NCI-H2227 treated with DMSO at 0.1 percent for 48 hours (cell line): ENCODE measurements around the gene TRDN.

Experiments used
- DNase-seq: peaks from one replicate; lab custom pipeline; 2025; lab: John Stamatoyannopoulos, UW

The TRDN gene, protein sequence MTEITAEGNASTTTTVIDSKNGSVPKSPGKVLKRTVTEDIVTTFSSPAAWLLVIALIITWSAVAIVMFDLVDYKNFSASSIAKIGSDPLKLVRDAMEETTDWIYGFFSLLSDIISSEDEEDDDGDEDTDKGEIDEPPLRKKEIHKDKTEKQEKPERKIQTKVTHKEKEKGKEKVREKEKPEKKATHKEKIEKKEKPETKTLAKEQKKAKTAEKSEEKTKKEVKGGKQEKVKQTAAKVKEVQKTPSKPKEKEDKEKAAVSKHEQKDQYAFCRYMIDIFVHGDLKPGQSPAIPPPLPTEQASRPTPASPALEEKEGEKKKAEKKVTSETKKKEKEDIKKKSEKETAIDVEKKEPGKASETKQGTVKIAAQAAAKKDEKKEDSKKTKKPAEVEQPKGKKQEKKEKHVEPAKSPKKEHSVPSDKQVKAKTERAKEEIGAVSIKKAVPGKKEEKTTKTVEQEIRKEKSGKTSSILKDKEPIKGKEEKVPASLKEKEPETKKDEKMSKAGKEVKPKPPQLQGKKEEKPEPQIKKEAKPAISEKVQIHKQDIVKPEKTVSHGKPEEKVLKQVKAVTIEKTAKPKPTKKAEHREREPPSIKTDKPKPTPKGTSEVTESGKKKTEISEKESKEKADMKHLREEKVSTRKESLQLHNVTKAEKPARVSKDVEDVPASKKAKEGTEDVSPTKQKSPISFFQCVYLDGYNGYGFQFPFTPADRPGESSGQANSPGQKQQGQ

DNA sequence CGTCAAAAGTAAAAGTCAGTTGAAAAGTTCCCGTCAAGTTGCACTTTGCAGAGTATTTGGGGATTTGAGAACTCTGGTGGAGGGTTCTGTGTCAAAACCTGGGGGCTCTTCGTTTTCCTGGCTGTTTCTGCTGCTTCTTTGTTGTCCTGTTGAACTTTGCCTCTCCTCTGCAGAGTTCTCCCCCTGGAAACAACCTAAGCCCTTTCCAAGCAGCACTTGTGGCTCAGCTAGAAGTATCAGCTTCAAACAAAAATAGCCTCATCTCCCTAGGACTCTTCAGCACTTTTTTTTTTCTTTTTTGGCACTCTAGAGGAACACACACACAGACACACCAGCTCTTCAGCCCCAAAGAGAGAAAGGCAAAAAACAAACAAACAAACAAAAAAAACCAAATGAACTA lies at the start of gene TRDN:
Gene TRDN, minus strand, starts transcription at position 169 of the 400 bp plus-strand sequence. CDS start 175 bp downstream, outside the sequence.
- no peak for DNase-seq

DNA sequence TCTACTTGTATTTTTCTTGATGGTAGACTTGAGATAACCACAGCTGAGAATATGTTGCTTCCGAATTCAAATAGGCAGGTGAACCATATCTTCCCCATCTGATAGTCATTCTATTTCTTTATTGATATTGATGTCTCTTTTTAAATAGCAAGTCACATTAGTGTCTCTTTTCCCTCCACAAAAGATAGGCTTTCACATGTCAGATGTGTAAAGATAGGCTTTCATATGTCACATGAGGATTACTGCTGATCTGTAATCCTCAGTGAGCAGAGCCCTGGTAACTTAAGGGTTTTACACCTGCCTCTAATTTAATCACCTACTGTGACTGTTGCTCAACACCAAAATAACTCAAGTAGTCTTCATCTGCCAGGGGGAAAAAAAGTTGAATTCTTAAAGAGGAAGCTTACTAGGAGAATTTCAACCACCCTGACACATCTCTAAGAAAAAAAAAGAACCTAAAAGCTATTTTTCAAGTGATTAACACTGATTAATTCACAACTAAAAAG lies 45.3 kb upstream of the TRDN start:
- no peak for DNase-seq

DNA sequence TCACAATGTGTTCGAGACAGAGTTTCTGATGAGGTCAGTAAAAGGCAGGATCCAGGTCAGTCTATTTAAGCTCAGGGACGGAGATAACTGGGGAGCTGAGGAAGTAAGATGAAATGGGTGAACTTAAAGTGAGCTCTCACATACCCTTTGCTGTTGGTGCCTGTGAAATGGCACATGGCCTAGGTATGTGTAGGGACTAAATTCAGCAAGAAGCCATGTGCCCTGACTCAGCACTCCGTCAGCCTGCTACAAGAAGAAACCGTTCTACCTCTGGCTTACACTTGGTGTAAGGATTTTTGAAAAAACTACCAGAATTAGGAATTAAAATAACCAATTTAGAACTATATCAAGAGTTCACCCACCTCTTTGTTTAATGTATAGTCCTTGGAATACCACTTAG lies 41.1 kb upstream of the TRDN start:
- DNase-seq: no peak

DNA sequence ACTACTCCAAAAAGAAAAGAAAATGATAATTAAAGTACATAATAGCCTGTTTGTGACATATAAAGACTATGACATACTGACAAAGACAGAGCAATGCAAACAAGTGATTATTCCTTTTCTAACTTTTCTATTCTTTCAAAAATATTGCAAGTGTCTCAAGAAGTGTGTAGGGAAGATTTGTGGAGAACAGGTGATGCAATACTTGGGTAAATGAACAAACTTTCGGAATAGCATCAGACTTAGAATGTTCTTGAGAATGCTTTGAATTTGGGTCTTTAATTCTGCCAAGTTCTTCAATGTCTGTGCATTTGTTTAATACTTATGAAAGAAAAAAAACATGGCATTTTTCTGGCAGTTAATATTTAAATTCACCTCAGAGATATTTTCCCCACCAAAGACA lies 40.0 kb upstream of the TRDN start:
- no peak for DNase-seq

DNA sequence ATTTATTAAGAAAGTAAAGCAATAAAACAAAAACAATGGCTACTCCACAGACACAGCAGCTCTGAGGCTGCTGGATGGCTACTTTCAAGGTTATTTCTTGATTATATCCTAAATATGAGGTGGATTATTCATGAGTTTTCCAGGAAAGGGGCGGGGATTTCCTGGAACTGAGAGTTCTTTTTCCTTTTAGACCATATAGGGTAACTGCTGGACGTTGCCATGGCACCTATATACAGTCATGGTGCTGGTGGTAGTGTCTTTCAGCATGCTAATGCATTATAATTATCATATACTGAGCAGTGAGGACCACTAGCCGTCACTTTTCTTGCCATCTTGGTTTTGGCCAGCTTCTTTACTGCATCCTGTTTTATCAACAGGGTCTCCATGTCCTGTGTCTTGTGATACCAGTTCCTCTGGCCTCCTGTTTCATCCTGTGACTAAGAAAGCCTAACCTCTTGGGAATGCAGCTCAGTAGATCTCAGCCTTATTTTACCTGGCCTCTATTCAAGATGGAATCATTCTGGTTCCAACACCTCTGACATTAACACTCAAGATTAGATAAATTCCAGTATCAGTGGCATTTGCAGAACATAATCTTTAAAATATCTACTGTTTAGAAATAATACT lies 32.3 kb upstream of the TRDN start:
- no peak for DNase-seq

DNA sequence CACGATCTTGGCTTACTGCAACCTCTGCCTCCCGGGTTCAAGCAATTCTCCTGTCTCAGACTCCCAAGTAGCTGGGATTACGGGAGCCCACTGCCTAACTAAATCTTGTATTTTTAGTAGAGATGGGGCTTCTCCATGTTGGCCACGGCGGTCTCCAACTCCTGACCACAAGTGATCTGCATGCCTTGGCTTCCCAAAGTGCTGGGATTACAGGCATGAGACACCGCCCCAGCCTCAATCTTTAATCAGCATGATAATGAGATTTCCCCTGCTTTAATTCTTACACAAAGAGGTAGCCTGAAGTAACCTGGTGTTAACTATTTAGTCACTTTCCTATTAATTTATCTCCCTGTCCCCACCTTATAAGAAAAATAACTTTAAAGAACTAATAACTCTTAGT lies 31.3 kb upstream of the TRDN start:
- no peak for DNase-seq

DNA sequence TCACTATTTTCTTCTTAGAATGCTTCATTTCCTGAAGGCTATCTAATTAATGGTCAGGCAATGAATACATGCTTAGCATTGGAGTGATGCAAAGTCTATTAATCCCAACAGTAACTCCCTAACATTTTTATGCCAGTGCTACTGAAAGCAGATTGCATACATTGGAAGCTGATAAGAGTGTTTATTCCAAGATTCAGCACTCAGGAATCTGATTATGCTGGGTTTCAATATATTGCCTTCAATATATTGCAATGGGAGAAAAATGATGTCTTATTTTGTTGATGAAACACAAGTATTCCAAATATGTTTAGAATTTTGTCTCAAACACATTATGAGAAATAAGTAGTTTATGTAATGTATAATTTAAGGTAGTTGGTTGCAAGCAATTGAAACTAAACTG lies 26.7 kb upstream of the TRDN start:
- DNase-seq: no peak

DNA sequence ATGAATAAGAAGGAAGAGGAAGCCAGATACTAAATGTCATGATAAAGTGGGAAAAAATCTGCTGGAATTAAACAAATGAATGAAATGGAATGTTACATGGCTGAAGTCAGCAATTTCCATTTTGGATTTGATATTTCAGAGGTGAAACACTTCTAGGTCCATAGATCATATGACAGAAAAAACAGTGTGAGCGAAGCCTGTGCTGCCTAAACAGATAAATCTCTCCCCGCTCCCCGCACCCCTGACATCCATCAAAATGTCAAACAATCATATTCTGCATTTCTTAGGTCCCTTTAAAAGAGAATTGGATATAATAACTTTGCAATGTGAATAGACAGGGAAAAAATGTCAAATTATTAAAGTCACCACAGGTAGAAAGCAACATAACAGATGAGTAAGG lies 26.0 kb upstream of the TRDN start:
- DNase-seq: no peak

DNA sequence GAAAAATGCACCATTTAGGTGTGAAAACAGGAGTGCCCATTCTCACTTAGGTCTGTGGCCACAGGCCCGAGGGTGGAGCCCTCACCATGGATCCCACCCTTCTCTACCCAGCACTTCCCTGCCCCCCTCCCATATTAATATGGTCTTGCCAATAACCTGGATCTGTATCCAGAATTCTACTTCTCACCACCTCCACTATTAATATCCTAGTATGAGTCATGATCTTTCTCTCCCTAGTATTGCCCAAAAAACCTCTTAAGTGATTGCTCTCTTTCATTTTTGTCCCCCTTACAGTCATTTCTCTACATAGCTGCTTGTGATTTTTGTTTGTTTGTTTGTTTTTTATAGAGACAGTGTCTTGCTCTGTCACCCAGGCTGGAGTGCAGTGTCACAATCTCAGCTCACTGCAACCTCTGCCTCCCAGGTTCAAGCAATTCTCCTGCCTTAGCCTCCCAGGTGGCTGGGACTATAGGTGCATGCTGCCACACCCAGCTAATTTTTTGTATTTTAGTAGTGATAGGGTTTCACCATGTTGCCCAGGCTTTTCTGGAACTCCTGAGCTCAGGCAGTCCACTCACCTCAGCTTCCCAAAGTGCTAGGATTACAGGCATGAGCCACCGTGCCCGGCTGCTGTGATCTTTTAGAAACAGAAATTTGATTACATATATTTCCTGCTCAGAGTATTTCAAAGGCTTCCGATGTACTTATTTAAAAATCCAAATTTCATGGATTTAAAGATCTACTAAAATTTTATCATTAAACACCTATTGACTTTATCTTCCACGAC lies 24.5 kb upstream of the TRDN start:
- no peak for DNase-seq

DNA sequence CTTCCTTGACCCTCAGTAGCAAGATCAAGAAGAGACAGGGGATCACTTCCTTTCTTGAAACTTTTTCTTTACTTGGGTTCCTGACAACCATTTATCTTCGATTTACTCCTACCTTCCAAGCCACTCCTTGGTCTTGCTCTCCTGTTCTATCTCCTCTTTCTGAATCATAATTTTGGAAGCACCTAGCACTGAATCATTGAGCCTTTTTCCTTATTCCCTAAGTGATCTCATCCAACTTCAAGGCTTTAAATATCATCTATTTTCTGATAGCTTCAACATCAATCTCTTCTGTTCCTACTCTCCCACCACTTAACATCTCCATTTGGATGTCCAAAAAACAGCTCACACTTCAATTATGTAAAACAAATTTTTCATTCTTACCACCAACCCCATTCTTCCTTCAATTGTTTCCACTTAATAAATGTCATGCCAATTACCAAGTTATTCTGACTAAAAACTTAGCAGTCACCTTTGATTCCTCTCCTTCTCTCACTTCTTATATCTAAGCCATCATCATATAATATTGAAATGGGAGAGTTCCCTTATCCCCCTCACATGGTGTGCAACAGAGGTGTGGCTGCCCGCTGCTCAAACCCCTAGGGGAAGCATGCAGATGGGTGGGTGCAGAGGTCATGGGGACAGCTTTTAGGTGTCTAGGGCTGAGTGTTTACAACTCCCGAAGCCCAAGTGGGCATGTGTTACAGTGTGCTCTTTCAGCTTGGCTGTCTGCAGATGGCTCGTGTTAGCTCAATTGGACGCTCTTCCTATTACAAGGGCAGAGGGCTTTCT lies 23.4 kb upstream of the TRDN start:
- no peak for DNase-seq

DNA sequence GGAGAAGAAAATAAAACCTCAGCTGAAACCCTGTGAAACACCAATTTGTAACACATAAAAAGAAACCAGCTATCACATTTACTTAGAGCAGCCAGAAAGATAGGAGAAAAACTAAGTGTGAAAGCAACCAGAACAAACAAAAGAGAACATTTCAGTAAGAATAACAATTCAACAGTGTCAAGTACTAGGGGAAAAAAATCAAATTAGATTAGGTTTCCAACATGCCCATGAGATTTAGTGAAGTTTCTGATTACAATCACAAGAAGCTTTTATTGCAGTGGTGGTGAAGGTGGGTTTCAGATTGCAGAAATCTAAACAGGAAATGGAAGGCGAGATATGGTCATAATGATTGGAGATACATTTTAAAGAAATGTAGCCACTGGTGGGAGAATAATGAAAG lies 22.1 kb upstream of the TRDN start:
- DNase-seq: no peak

DNA sequence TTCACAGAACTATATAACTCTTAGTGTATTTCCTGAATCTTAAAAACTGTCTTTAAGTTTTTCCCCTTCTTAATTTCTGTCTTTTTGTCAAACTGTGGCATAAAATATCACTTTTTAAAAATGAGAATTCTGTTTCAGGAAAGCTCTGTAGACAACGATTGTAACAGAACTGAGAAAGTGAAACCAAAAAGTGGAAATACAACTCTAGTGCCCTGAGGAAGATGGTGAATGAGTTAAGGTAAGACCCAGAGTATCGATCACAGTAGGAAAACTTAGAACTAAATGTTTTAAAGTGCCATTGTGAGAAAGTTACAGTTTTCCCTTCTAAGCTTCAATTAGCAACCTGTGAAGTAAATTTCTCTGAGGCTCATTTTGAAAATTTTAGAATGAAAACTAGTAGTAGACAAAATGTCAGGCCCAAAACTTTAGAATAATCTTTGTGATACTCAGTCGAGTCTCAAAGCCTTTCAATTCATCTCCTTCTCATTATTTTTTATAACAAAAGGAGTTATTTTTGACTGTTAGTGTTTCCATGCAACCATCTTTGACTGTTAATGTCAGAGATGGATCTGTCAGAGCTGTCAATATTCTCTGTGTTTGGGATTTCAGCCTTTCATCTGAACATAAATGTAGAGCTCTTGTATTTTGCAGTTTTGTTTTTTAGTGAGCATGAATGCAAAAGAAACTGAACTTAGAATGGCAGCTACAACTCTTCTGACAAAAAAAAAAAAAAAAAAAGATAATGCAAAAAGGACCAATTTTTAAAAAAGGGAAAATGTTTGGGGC lies 19.0 kb upstream of the TRDN start:
- DNase-seq: no peak

DNA sequence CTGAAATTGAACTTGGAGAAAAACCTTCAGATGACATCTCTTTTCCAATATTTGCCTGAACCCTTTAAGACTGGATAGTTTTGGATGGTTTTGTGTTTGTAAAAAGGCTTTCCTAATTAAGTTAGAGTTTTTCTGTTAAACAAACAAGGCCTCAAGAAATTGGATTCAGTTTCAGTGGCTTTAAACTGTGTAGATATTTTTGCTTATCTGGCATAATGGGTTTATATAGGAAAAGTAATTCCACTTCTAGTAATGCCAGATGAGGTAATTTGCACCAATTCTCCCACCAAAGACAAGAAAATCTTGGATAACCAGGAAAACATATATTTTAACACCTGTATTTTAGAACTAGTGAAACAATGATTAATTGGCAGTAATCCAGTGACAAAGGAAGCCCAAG lies 12.0 kb upstream of the TRDN start:
- DNase-seq: no peak

DNA sequence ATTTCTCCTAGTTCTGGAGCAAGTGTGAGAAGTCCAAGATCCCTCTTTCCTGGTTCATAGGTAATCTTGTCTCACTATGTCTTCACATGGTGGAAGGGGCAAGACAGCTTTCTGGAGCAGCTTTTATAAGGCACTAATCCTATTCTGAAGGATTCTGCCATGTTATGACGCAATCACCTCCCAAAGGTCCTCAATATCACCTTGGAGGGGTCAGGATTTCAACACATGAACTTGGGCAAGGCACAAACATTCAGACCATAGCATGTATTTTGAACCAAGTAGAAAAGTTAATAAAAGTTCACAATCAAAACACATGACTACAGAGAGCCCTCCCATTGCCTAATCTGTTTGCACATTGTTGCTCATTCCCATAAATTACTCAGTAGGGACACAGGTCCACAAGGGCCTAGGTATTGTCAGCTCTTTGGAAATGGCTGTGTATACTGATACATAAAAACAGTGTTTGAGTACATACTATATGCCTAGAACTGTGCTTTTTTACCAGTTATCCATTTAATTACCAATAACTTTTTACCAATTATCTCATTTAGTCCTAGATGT lies 11.3 kb upstream of the TRDN start:
- DNase-seq: no peak

DNA sequence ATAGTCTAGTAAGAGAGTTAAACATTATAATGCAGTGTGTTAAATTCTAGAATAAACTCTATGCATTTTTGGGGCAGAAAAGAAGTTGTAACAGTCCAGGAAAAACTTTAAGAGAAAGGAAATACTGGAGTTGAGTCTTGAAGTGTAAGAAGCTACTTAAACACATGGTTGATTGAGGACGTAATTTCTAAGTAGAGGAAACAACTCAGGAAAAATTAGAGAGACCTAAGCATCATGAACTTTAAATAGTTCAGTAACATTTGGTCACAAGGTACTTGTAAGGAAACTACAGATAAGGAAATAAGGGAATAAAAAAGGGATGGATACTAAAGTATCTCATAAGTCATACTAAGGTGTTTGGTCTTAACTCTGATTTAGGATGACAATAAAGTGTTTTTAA lies 4.7 kb upstream of the TRDN start:
- DNase-seq: no peak

DNA sequence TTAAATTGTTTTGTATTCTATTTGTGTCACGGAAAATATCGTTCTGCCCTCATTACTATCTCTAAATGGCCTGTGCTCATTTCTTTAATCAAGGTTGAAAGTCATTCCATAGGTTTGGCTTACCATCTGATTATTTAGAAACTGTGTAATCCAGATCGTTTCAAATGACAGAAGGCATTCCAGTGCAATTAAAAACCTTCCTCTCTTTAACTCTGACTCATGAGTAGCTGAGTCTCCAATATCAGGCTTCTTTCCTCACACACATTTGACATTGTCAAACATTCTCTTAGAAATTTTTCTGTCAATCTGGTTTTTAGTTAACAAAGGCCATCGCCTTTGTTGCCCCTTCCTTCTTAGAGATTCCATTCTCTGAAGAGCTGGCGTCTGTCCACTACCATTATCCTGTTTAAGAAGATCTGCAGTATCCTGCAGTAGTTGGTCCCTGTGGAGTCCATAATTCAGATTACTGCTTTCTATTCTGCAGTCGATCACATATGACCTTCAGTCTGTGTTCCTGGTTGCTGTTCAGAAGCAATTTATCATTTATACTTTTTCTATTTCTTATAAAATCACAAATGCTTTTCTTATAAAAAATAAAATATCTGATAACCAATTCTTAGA lies 3.9 kb upstream of the TRDN start:
- no peak for DNase-seq

DNA sequence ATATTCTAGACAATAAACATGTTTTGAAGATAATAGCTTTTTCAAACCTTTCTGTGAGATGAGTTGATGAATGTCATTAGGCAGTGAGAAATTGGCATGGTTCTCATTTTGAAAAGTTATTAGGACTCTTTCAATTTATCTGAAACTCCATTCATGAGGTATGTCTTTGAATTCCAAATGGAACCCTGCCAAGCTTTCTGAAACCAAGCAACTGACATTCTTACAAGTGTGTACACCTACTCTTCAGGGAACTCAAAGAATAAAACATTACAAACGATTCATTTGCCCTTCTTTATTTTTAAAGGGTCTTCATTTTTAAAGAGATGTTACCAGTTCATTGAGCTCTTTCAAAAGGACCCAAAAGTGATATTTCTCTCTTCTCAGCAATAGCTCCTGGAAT lies 2.1 kb upstream of the TRDN start:
- no peak for DNase-seq

DNA sequence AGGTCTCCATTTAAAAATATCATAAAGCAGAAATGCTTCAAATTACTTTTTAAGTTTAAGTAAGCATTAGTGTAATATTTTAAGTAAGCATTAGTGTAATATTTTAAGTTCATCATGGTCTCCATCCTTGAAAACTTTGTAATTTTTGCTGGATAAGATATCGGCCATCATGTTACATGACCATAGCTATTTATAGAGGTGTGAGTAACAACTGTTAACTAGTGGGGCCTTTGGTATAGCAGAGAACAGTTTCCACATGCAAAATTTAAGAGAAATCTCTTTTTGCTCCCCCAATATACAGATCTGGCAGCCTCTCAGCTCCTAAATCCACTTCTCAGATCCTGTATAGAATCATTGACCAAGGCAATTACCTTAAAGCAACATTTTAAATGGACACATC lies 468 bp downstream of the TRDN start:
- no peak for DNase-seq

DNA sequence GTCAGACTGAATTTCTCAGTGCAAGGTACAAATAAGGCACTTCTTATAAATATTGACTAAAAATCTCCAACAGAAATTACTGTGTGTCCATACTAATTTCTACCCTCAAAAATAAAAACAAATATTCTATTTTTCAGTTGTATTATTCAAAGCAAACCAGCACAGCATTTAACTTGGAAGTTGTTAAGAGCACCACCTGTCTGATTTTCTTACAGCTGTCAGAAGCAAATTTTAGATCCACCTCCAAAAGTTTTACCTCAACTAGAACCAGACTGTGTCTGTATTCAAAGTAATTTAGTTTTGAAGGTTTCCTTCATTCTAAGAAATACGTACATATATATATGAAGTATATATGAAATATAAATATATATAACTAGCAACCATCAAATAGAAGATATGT lies 1.2 kb downstream of the TRDN start:
- no peak for DNase-seq

DNA sequence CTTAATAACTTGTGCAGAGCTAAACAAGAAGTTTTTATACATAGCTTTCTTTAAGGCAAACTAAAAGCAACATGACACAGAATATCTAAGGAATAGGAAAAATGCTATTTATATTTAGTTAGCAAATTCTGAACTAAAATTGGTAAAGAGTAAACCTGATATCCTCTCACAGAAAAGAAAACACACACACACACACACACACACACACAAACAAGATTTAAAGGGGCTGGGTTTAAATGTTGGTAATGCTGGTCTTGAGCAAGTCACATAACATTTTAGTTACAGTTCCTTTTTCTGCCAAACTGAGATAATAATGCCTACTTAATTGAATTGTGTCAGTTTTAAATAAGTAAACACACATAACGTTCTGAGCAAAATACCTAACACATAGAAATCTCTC lies 1.6 kb downstream of the TRDN start:
- DNase-seq: no peak
